Measurements from ENCODE around the gene TRIM62.

Gene TRIM62

GRCh38 chr1:33180226-33180910 is 1.5 kb downstream of the TRIM62 start:
- no peak for DNase-seq

GRCh38 chr1:33178836-33179439 is 2.9 kb downstream of the TRIM62 start:
- DNase-seq = no peak

- no peak for DNase-seq
These were observed 3.8 kb downstream of the TRIM62 start for GRCh38 chr1:33177996-33178540.

- no peak for DNase-seq
These were observed 5.0 kb downstream of the TRIM62 start for GRCh38 chr1:33176887-33177286.

- DNase-seq = no peak
These were observed 5.4 kb downstream of the TRIM62 start for GRCh38 chr1:33176362-33176850.

GRCh38 chr1:33175865-33176264 is 6.0 kb downstream of the TRIM62 start:
- DNase-seq = no peak

GRCh38 chr1:33173091-33173490 is 8.8 kb downstream of the TRIM62 start:
- peak; percentile 14 for DNase-seq

- DNase-seq = no peak
These were observed 9.6 kb downstream of the TRIM62 start for GRCh38 chr1:33171977-33172813.

GRCh38 chr1:33170351-33171274 is 11.2 kb downstream of the TRIM62 start:
- DNase-seq = no peak

GRCh38 chr1:33169290-33170055 is 12.4 kb downstream of the TRIM62 start:
- no peak for DNase-seq

GRCh38 chr1:33168556-33169289 is 13.1 kb downstream of the TRIM62 start:
- no peak for DNase-seq

GRCh38 chr1:33167650-33168447 is 14.0 kb downstream of the TRIM62 start:
- DNase-seq = no peak

- no peak for DNase-seq
These were observed 16.0 kb downstream of the TRIM62 start for GRCh38 chr1:33165809-33166208.

- no peak for DNase-seq
These were observed 16.6 kb downstream of the TRIM62 start for GRCh38 chr1:33165209-33165608.

GRCh38 chr1:33163621-33164519 is 18.0 kb downstream of the TRIM62 start:
- DNase-seq = no peak

GRCh38 chr1:33162141-33162540 is 19.7 kb downstream of the TRIM62 start:
- DNase-seq = no peak

- DNase-seq = no peak
These were observed 20.7 kb downstream of the TRIM62 start for GRCh38 chr1:33161061-33161681.

- DNase-seq = no peak
These were observed 22.3 kb downstream of the TRIM62 start for GRCh38 chr1:33159577-33159976.
